ENCODE results near the gene VEGFB. TPM values are rescaled to one million over a fixed set of nuclear protein-coding genes. Genes with fewer than 3 reads are reported as not detected.
A peak's percentile ranks its signal among the peaks of the same experiment; 100 is the strongest.

The VEGFB gene
- total and polyA plus RNA-seq, 2 of the 8 experiments (the other 6 are each of a cell fraction or from before 2014, with no cell fraction given): 9.3 to 49.6 TPM

DNA sequence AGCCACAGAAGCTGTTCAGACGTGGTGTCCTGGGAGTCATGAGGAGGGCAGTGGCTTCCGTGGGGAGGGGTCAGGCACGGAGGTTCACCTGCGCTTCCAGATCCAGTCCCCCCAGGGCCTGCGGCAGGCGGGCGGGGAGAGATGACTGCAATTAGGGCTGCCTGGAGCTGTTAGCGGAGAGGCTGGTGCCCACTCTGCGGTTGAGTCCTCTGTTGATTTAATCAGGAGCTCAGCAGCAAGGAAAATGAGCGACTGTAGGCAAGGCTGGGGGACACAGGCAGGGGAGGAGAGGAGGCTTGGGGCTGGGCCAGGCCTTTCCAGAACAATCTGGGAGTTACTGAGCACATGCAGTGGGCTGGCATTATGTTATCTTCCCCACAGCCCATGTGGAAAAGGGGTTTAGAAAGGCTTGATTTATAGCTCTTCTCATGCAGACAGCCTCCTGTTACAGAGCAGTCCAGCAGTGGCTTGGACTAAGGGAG lies 30.0 kb downstream of the VEGFB start:
- no peak overlapping the region for H4K5ac ChIP-seq (ENCODE audit: insufficient read length, low read depth, low read length)
- peaks cover 17 to 66% (median 32%) of the 10 kb centered on the region in 4 experiments for H3K36me3 ChIP-seq (ENCODE audit: control insufficient read depth in 2 of 4, insufficient read depth in 4 of 4, low read length in 3 of 4)
- no peak overlapping the region for H3K18ac ChIP-seq (ENCODE audit: extremely low read depth, low read length)
- no peak overlapping the region for H3K14ac ChIP-seq (ENCODE audit: insufficient read length)
- no peak overlapping the region for H3K23ac ChIP-seq (ENCODE audit: insufficient read length)
- H2BK20ac ChIP-seq (ENCODE audit: low read length): no peak overlapping the region
- H3K79me1 ChIP-seq (ENCODE audit: low read depth, low read length): no peaks in the 10 kb centered on the region
- H4K20me1 ChIP-seq (replicated peaks in 1 of 2; ENCODE audit: control insufficient read depth in 1 of 2, insufficient read depth in 2 of 2, low read length in 2 of 2): peaks cover 4 to 15% of the 10 kb centered on the region in 2 experiments
- no peak overlapping the region for H3K4me2 ChIP-seq (ENCODE audit: insufficient read depth in 1 of 2, low read depth in 2 of 2, low read length in 2 of 2)
- no peak overlapping the region for H3K4me3 ChIP-seq (ENCODE audit: extremely low read depth in 1 of 4, insufficient read depth in 2 of 4, low read depth in 3 of 4, low read length in 4 of 4)
- no peak overlapping the region for H2BK120ac ChIP-seq (replicated peaks; ENCODE audit: low read depth, low read length)
- 93% methylated on average over 10 of the region's 10 CpGs; no CpG with 5 or more reads in 1 of the 2 experiments for WGBS, 2 experiments (ENCODE audit: extremely low coverage in 1 of 2, insufficient coverage in 1 of 2, insufficient read length in 1 of 2, insufficient replicate concordance in 2 of 2, low coverage in 1 of 2, low lambda C conversion rate in 2 of 2, missing lambda C conversion rate in 1 of 2)
- H2AK5ac ChIP-seq (ENCODE audit: low read depth, low read length): no peak overlapping the region
- no peaks in the 10 kb centered on the region for H3K79me2 ChIP-seq (ENCODE audit: control insufficient read depth in 1 of 2, insufficient read depth in 2 of 2, low read length in 2 of 2)
- no peak overlapping the region for H2BK5ac ChIP-seq (ENCODE audit: low read depth, low read length)
- no peak overlapping the region for H3K56ac ChIP-seq (replicated peaks; ENCODE audit: insufficient read length, low read depth, low read length)
- no peak overlapping the region for H4K91ac ChIP-seq (replicated peaks; ENCODE audit: insufficient read length, low read length)
- no peak overlapping the region for H2BK15ac ChIP-seq (ENCODE audit: low read length)
- CTCF ChIA-PET (ENCODE audit: partially characterized antibody): interaction anchor here (0.6 to 8.5 kb wide), 9 partner anchors 8 to 91 kb away, joined by 3 to 102 read pairs (median 7); partner anchors contain the start of genes CATSPERZ, PLCB3 and PPP1R14B
- no peaks in the 10 kb centered on the region for H3K9me3 ChIP-seq (ENCODE audit: insufficient read depth in 2 of 2, low read depth in 1 of 2, low read length in 1 of 2)
- H2BK12ac ChIP-seq (ENCODE audit: low read depth, low read length): no peak overlapping the region
- no peak overlapping the region for H3K27ac ChIP-seq (ENCODE audit: low read depth, low read length)
- H3K23me2 ChIP-seq (ENCODE audit: low read depth, low read length): peaks cover 2% of the 10 kb centered on the region; the same call in 1 of the 2 replicates
- no peak overlapping the region for H3K9ac ChIP-seq (replicated peaks in 1 of 4; ENCODE audit: extremely low read depth in 1 of 4, low read depth in 3 of 4, low read length in 3 of 4)
- H3K4me1 ChIP-seq (replicated peaks in 1 of 4; ENCODE audit: control insufficient read depth in 3 of 4, insufficient read depth in 4 of 4, low read length in 3 of 4): peaks cover 0 to 11% (median 4%) of the 10 kb centered on the region in 4 experiments; a peak in 5 of 7 replicates
- no peak overlapping the region for H3K4ac ChIP-seq (replicated peaks; ENCODE audit: insufficient read length, low read depth, low read length)
- DNase-seq (ENCODE audit: low read depth in 1 of 2, low spot score in 2 of 2): no peak
- H4K8ac ChIP-seq (ENCODE audit: extremely low read depth, insufficient read depth, low read length): peak overlapping the region; percentile 71; the same call in 1 of the 2 replicates
- H2AFZ ChIP-seq (ENCODE audit: low read length): no peak overlapping the region
- POLR2A ChIA-PET (ENCODE audit: partially characterized antibody): interaction anchor here (0.6 to 11.9 kb wide), 9 partner anchors 8 to 94 kb away, joined by 3 to 352 read pairs (median 4); partner anchors contain the start of genes FKBP2, PLCB3 and PPP1R14B
- FAIRE-seq: no peak
- H3K27me3 ChIP-seq (replicated peaks in 1 of 4; ENCODE audit: control insufficient read depth in 3 of 4, extremely low read depth in 1 of 4, insufficient read depth in 3 of 4, low read length in 3 of 4): no peaks in the 10 kb centered on the region
- no peak for TF ChIP-seq EP300 (IDR thresholded peaks at IDR 0.05; ENCODE audit: borderline replicate concordance in 1 of 2, low read depth in 2 of 2, low read length in 2 of 2)
- no peak for TF ChIP-seq SIRT6 (IDR thresholded peaks at IDR 0.05; ENCODE audit: low read length)
- TF ChIP-seq BRCA1 (IDR thresholded peaks at IDR 0.05; ENCODE audit: low read depth, low read length): no peak
- no peak for TF ChIP-seq KDM1A (IDR thresholded peaks at IDR 0.05; ENCODE audit: borderline replicate concordance, low read length)
- TF ChIP-seq, protein P1, sequence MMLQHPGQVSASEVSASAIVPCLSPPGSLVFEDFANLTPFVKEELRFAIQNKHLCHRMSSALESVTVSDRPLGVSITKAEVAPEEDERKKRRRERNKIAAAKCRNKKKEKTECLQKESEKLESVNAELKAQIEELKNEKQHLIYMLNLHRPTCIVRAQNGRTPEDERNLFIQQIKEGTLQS (IDR thresholded peaks at IDR 0.05; ENCODE audit: insufficient read depth, low read depth, low read length): no peak
- TF ChIP-seq GABPA (IDR thresholded peaks at IDR 0.05; ENCODE audit: borderline replicate concordance, insufficient read depth, low read length): no peak
- no peak for TF ChIP-seq KDM4A (IDR thresholded peaks at IDR 0.05; ENCODE audit: low read depth, low read length, severe bottlenecking)
- TF ChIP-seq POLR2AphosphoS5 (IDR thresholded peaks at IDR 0.05; ENCODE audit: low read depth, low read length): no peak
- TF ChIP-seq EZH2 (IDR thresholded peaks at IDR 0.05; ENCODE audit: low read depth, low read length, severe bottlenecking): no peak
- no peak for TF ChIP-seq ZNF274 (IDR thresholded peaks at IDR 0.05; ENCODE audit: borderline replicate concordance, extremely low read depth, low read length)
- no peak for TF ChIP-seq SAP30 (IDR thresholded peaks at IDR 0.05; ENCODE audit: insufficient read depth, insufficient replicate concordance, low read length)
- TF ChIP-seq RFX5 (IDR thresholded peaks at IDR 0.05; ENCODE audit: borderline replicate concordance, low read depth, low read length): no peak

Data from H1 (cell line).